ENCODE data around the gene MAP2K2.
"Not testable (repeated sequence)": the region's sequence is repeated elsewhere in the genome, so short reads cannot be mapped to it uniquely, and the experiment has no call there.

Gene MAP2K2

DNA sequence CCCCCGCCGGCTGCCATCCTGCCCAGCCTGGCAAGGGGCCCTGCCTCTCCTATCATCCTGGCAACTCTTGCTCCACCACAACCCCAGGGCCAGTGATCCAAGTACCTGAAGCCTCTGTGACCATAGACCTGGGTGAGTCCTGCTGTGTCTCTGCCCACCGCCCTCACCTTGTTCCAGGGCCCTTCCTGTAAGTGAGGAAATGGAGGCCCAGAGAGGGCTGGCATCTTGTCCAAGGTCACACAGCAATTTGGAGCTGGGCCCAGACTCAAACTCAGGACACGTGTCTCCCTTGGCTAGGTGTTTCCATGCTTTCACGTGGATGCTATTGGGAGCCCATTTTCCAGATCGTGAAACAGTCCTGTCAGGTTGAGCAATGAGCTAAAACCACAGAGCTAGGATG lies 33.2 kb upstream of the MAP2K2 start:
- POLR2A ChIA-PET (ENCODE audit: low non-redundant PET) = no interaction called here
- H3K27ac ChIP-seq = no peak overlapping the region
- CTCF ChIA-PET = interaction anchor here (0.6 kb wide), 1 partner anchor 32 kb away, joined by 3 read pairs; no protein-coding TSS in a partner anchor
- no peak for DNase-seq (ENCODE audit: low spot score)
- TF ChIP-seq, protein P1, sequence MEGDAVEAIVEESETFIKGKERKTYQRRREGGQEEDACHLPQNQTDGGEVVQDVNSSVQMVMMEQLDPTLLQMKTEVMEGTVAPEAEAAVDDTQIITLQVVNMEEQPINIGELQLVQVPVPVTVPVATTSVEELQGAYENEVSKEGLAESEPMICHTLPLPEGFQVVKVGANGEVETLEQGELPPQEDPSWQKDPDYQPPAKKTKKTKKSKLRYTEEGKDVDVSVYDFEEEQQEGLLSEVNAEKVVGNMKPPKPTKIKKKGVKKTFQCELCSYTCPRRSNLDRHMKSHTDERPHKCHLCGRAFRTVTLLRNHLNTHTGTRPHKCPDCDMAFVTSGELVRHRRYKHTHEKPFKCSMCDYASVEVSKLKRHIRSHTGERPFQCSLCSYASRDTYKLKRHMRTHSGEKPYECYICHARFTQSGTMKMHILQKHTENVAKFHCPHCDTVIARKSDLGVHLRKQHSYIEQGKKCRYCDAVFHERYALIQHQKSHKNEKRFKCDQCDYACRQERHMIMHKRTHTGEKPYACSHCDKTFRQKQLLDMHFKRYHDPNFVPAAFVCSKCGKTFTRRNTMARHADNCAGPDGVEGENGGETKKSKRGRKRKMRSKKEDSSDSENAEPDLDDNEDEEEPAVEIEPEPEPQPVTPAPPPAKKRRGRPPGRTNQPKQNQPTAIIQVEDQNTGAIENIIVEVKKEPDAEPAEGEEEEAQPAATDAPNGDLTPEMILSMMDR (conservative IDR thresholded peaks at IDR 0.05; ENCODE audit: low read depth) = no peak

DNA sequence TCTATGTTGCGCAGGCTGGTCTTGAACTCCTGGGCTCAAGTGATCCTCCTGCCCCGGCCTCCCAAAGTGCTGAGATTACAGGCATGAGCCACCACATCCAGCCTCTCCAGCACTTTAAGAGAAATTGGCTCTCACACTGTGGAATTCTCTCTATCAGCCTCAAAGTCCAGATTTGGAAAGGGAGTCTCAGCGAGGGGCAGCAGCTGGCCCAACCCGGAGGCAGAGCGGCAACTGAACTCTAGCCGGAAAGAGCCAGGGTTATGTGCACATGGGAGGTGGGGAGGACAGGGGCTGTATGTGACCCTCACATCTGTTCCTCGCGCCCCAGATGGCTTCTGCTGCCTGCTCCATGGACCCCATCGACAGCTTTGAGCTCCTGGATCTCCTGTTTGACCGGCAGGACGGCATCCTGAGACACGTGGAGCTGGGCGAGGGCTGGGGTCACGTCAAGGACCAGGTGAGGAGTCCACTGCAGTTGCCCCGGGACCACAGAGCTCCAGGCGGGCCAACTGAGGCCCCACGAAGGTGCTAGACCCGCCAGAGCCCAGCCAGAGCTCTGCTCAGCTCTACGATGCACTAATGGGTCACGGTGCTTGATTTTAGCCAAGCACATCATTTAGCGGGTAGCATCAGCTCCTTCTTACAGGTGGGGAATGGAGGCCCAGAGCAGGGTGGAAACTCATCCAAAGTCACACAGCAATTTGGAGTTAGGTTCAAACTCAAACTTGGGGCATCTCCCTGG lies 30.8 kb upstream of the MAP2K2 start:
- ChIA-PET CTCF (interaction anchor here (1.0 to 1.4 kb wide), 2 partner anchors 15 to 137 kb away, joined by 5 to 9 read pairs; no protein-coding TSS in a partner anchor), POLR2A (ENCODE audit: low non-redundant PET) (no interaction called here)
- TF ChIP-seq, protein P1 (conservative IDR thresholded peaks at IDR 0.05; ENCODE audit: low read depth) = no peak
- DNase-seq (ENCODE audit: low spot score) = no peak
- H3K27ac ChIP-seq = no peak overlapping the region

DNA sequence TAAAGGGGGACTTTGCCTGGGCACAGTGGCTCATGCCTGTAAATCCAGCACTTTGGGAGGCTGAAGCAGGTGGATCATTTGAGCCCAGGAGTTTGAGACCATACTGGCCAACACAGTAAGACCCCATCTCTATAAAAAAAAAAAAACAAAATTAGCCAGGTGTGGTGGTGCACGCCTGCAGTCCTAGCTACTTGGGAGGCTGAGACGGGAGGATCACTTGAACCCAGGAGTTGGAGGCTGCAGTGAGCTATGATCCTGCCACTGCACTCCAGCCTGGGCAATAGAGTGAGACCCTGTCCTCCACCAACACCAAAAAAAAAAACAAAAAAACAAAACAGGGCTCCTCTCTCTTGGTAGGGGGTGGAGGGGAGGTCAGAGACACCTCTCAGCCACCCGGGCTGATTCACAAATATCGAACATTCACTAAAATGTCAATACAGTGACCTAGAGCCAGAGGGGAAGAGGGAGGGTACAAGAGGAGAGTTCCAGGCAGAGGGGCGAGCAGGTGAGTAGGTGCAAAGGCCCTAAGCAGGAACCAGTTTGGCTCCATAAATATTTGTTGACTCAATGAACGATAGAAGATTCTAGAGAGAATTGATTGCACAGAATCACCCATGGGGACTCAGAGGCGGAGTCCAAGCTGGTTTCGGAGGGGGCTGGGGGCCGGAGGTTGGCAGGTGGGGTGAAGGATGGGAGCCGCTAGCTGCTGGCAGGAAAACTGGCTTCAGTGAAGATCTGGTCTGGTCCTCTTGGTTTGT lies 28.5 kb upstream of the MAP2K2 start:
- TF ChIP-seq, protein P1 (conservative IDR thresholded peaks at IDR 0.05; ENCODE audit: low read depth) = no peak
- ChIA-PET POLR2A (ENCODE audit: low non-redundant PET) (no interaction called here), CTCF (interaction anchor here (0.6 kb wide), 1 partner anchor 49 kb away, joined by 9 read pairs; no protein-coding TSS in a partner anchor)
- no peak for DNase-seq (ENCODE audit: low spot score)
- no peak overlapping the region for H3K27ac ChIP-seq

DNA sequence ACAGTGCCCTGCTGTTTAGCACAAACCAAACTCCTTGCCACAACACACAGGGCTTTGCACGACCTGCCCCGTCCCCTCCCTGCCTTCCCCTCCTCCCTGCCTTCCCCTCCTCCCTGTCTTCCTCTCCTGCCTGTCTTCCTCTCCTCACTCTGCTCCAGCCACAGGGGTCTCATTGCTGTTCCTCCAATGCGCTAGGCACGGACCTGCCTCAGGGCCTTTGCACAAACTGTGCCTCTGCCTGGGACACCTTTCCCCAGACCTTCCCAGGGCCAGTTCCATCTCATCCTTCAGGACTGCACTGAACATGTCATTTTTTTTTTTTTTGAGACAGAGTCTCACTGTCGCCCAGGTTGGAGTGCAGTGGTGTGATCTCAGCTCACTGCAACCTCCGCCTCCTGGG lies 27.7 kb upstream of the MAP2K2 start:
- CTCF ChIA-PET = no interaction called here

DNA sequence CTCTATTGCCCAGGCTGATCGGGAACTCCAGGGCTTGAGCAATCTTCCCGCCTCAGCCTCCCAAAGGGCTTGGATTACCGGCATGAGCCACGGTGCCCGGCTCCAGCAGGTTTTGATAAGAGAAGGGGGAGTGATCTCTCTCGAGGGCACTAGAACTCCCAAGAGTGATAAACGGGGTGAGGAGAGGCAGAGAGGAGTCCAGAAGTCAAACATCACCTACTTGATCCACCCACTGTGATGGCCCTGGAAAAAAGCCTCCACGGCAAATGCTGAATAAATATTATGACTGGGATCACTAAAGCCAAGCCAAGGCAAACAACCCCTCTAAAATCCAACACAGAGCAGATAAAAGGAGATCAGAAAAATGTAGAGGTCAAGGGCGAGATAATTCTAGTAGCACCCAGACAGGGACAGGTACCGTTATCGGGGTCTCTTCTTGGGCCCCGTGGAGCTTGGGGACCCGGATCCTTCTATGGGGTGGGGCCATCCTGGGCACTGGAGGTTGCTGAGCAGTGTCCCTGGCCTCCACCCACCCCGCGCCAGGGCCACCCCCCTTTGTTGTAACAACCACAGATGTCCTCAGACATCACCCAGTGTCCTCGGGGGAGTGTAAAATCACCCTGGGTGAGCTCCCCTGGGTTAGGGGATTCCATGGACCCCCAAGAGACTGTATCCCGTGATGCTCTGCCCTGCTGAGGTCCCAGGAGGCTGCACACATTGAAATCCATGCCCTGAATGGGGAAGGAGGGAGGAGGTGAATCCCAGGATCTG lies 25.8 kb upstream of the MAP2K2 start:
- ChIA-PET CTCF (interaction anchor here (0.7 kb wide), 1 partner anchor 111 kb away, joined by 5 read pairs; no protein-coding TSS in a partner anchor), POLR2A (ENCODE audit: low non-redundant PET) (no interaction called here)
- DNase-seq (ENCODE audit: low spot score) = no peak
- TF ChIP-seq, protein P1 (conservative IDR thresholded peaks at IDR 0.05; ENCODE audit: low read depth) = no peak
- H3K27ac ChIP-seq = no peak overlapping the region

More for the DNA sequence above, 27.7 kb upstream of the MAP2K2 start:
- POLR2A ChIA-PET (ENCODE audit: low non-redundant PET) = no interaction called here
- DNase-seq (ENCODE audit: low spot score) = no peak
- no peak overlapping the region for H3K27ac ChIP-seq
- TF ChIP-seq, protein P1 (conservative IDR thresholded peaks at IDR 0.05; ENCODE audit: low read depth) = no peak

DNA sequence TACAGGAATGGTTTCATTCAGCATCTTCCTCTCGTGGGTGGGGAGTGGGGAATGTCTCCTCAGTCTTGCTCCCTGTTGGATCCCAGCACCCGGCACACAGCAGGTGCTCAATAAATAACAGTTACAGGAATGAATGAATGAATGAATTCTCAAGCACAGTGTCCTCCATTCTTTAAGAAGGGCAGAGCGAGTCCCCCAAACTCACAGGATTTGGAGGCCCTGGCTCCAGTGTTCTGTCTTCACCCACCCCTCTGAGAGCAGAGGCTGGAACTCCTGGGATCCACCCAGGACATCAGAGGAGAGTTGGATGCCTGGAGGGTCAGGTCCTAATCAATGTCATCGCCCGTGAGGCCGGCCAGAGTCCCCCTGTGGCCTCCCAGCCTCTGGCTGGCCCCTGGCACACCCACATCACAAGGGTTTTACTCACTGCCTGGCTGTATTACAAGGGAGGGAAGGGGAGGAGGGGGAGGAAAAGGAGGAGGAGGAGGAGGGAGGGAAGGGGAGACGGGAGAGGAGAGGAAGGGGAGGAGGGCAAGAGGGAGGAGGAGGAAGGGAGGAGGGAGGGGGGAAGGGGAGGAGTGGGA lies 20.8 kb upstream of the MAP2K2 start:
- POLR2A ChIA-PET (ENCODE audit: low non-redundant PET) = no interaction called here

DNA sequence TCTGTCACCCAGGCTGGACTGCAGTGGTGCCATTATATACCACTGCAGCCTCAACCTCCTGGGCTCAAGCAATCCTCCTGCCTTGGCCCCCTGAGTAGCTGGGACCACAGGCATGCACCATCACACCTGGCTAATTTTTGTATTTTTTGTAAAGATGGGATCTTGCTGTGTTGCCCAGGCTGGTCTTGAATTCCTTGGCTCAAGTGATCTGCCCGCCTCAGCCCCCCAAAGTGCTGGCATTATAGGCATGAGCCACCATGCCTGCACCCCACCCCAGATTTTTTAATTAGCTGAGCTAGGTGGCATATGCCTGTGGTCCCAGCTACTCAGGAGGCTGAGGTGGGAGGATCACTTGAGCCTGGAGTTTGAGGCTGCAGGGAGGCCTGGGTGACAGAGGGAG lies 19.0 kb upstream of the MAP2K2 start:
- DNase-seq (ENCODE audit: low spot score); CTCF ChIA-PET; POLR2A ChIA-PET (ENCODE audit: low non-redundant PET); H3K27ac ChIP-seq: not testable (repeated sequence)

More for the DNA sequence above, 20.8 kb upstream of the MAP2K2 start:
- TF ChIP-seq, protein P1 (conservative IDR thresholded peaks at IDR 0.05; ENCODE audit: low read depth) = no peak
- peak; percentile 36 for DNase-seq (ENCODE audit: low spot score)
- peak overlapping the region; percentile 34 for H3K27ac ChIP-seq
- CTCF ChIA-PET = no interaction called here

Measured in RWPE1 (cell line).